Loucy (cell line): Measurements from ENCODE around the gene BMI1.

Experiments used
- EZH2phosphoT487 ChIP-seq: fragments of 200-600 bp; IDR thresholded peaks from 2 replicates; pipeline ENCODE4 v1.6.1; 2018; ENCODE audit warnings: antibody characterized with exemption, mild to moderate bottlenecking, moderate library complexity, borderline replicate concordance
- TF ChIP-seq, protein P1 (sequence below): fragments of 200-600 bp; sonication (generic); conservative IDR thresholded peaks from 2 replicates; pipeline ENCODE4 v1.5.1; 2014; ENCODE audit warnings: mild to moderate bottlenecking, antibody characterized with exemption, low read length

- TF ChIP-seq, protein P1, sequence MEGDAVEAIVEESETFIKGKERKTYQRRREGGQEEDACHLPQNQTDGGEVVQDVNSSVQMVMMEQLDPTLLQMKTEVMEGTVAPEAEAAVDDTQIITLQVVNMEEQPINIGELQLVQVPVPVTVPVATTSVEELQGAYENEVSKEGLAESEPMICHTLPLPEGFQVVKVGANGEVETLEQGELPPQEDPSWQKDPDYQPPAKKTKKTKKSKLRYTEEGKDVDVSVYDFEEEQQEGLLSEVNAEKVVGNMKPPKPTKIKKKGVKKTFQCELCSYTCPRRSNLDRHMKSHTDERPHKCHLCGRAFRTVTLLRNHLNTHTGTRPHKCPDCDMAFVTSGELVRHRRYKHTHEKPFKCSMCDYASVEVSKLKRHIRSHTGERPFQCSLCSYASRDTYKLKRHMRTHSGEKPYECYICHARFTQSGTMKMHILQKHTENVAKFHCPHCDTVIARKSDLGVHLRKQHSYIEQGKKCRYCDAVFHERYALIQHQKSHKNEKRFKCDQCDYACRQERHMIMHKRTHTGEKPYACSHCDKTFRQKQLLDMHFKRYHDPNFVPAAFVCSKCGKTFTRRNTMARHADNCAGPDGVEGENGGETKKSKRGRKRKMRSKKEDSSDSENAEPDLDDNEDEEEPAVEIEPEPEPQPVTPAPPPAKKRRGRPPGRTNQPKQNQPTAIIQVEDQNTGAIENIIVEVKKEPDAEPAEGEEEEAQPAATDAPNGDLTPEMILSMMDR = no peak
- no peak for TF ChIP-seq EZH2phosphoT487
Observed at GRCh38 chr10:22315455-22316285, 5.2 kb upstream of the BMI1 start.
